IMR-90 (cell line): ENCODE data around the gene TENM4.
"Not testable (repeated sequence)": the region's sequence is repeated elsewhere in the genome, so short reads cannot be mapped to it uniquely, and the experiment has no call there.

Experiments used
- CEBPB ChIP-seq: IDR thresholded peaks from 2 replicates; pipeline ENCODE4 v1.6.1; 2012; ENCODE audit warnings: low read depth, low read length, improper control_type of control experiment
- FOS ChIP-seq: fragments of 150-350 bp; IDR thresholded peaks from 2 replicates; pipeline ENCODE4 v1.6.1; 2016; ENCODE audit warnings: low read depth, low read length
- MAFK ChIP-seq: IDR thresholded peaks from 2 replicates; pipeline ENCODE4 v1.6.1; 2012; ENCODE audit warnings: low read depth, low read length, improper control_type of control experiment
- MAZ ChIP-seq: IDR thresholded peaks from 2 replicates; pipeline ENCODE4 v1.6.1; 2012; ENCODE audit warnings: low read depth, mild to moderate bottlenecking, low read length, improper control_type of control experiment, moderate library complexity, borderline replicate concordance
- MXI1 ChIP-seq: IDR thresholded peaks from 2 replicates; pipeline ENCODE4 v1.6.1; 2012; ENCODE audit warnings: low read depth, mild to moderate bottlenecking, low read length, moderate library complexity, borderline replicate concordance
- POLR2A ChIP-seq: IDR thresholded peaks from 2 replicates; pipeline ENCODE4 v1.6.1; 2012; ENCODE audit warnings: mild to moderate bottlenecking, low read depth, low read length
- RAD21 ChIP-seq: IDR thresholded peaks from 2 replicates; pipeline ENCODE4 v1.6.1; 2012; ENCODE audit warnings: low read length, improper control_type of control experiment
- RCOR1 ChIP-seq: IDR thresholded peaks from 2 replicates; pipeline ENCODE4 v1.6.1; 2012; ENCODE audit warnings: mild to moderate bottlenecking, low read length, improper control_type of control experiment; ENCODE audit not compliant: insufficient replicate concordance
- SMC3 ChIP-seq: fragments of 150-350 bp; IDR thresholded peaks from 2 replicates; pipeline ENCODE4 v1.6.1; 2016; ENCODE audit warnings: low read depth, mild to moderate bottlenecking, antibody characterized with exemption, low read length, moderate library complexity
- TF ChIP-seq, protein P1 (sequence below): conservative IDR thresholded peaks from 2 replicates; pipeline ENCODE4 v1.5.1; 2012; ENCODE audit warnings: mild to moderate bottlenecking, low read depth, low read length, improper control_type of control experiment

DNA sequence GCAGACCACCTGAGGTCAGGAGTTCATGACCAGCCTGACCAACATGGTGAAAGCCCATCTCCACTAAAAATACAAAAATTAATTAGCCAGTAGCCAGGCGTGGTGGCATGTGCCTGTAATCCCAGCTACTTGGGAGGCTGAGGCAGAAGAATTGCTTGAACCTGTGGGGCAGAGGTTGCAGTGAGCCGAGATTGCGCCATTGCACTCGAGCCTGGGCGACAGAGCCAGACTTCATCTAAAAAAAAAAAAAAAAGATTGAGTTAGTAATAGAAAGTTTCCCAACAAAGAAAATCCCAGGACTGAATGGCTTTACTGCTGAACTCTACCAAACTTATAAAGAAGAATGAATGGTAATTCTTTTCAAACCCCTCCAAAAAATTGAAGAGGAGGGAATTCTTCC is 803.3 kb downstream of the TENM4 start:
- TF ChIP-seq POLR2A, RCOR1, MXI1, MAZ, SMC3, FOS, RAD21, MAFK, CEBPB: not testable (repeated sequence)
- TF ChIP-seq, protein P1, sequence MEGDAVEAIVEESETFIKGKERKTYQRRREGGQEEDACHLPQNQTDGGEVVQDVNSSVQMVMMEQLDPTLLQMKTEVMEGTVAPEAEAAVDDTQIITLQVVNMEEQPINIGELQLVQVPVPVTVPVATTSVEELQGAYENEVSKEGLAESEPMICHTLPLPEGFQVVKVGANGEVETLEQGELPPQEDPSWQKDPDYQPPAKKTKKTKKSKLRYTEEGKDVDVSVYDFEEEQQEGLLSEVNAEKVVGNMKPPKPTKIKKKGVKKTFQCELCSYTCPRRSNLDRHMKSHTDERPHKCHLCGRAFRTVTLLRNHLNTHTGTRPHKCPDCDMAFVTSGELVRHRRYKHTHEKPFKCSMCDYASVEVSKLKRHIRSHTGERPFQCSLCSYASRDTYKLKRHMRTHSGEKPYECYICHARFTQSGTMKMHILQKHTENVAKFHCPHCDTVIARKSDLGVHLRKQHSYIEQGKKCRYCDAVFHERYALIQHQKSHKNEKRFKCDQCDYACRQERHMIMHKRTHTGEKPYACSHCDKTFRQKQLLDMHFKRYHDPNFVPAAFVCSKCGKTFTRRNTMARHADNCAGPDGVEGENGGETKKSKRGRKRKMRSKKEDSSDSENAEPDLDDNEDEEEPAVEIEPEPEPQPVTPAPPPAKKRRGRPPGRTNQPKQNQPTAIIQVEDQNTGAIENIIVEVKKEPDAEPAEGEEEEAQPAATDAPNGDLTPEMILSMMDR: not testable (repeated sequence)
